Ovary (tissue), 9 donors: ENCODE results near the gene ENTHD1. TPM values are rescaled to one million over a fixed set of nuclear protein-coding genes. Genes with fewer than 3 reads are reported as not detected.
"Not testable (repeated sequence)": the region's sequence is repeated elsewhere in the genome, so short reads cannot be mapped to it uniquely, and the experiment has no call there.

Experiments used
- DNase-seq, 5 donors: peaks; one replicate each; pipeline ENCODE4 v3.0.0-alpha.2; 2019 to 2020
- H3K27ac ChIP-seq, 2 donors: fragments of 200-600 bp; one replicate each; pipeline versions ENCODE4 v1.5.1 to v1.8.0; 2019 to 2022
- H3K27me3 ChIP-seq: fragments of 200-600 bp; one replicate; pipeline ENCODE4 v1.8.0; 2022
- H3K36me3 ChIP-seq: fragments of 200-600 bp; sonication (generic); one replicate; pipeline ENCODE4 v1.5.1; 2019
- H3K4me1 ChIP-seq: one replicate; pipeline ENCODE4 v1.8.1; 2013; ENCODE audit warnings: mild to moderate bottlenecking, moderate library complexity; ENCODE audit not compliant: insufficient read depth
- H3K4me3 ChIP-seq: fragments of 200-600 bp; sonication (generic); one replicate; pipeline ENCODE4 v1.5.1; 2017
- H3K9me3 ChIP-seq, 2 donors: fragments of 200-600 bp in 1 of 2; sonication (generic) in 1 of 2; one replicate each; pipeline versions ENCODE4 v1.5.1 to v1.8.1; 2013 to 2019; ENCODE audit warnings: mild to moderate bottlenecking in 1 of 2, moderate library complexity in 1 of 2
- CTCF ChIP-seq, 3 donors: fragments of 450-650 bp in 2 of 3; fragments of 200-600 bp in 1 of 3; IDR thresholded peaks; one replicate each; pipeline versions ENCODE4 v1.5.1 to v1.8.0; 2016 to 2022; ENCODE audit warnings: antibody characterized with exemption in 3 of 3, mild to moderate bottlenecking in 1 of 3
- EP300 ChIP-seq: sonication (generic); formaldehyde crosslinking; IDR thresholded peaks from one replicate; pipeline ENCODE4 v1.6.1; 2017; ENCODE audit warnings: antibody characterized with exemption
- POLR2A ChIP-seq: fragments of 450-650 bp; IDR thresholded peaks from one replicate; pipeline ENCODE4 v1.6.1; 2017; ENCODE audit warnings: antibody characterized with exemption, mild to moderate bottlenecking, moderate library complexity
- WGBS, 3 donors: extraction: QIAGEN DNeasy Blood & Tissue Kit in 1 of 3; methylation state at CpG; one replicate each; pipeline versions ENCODE4 v1.1.5 to v1.1.7; 2013 to 2017; 5-methylcytosine and 5-hydroxymethylcytosine counted together
- intact Hi-C, 4 donors: fragments of 100-400 bp; cut with DNase I; formaldehyde crosslinking; loops; one replicate each; pipeline versions ENCODE4 v1.11.0 to v1.15.1; 2022 to 2023
- polyA plus RNA-seq, 2 donors: library from polyadenylated mRNA; stranded (reverse); fragments of 200-250 nt in 1 of 2; fragments of 350-450 nt in 1 of 2; fragmentation: Illumina TruSeq in 1 of 2; extraction: RNeasy Lipid Tissue Mini Kit (QIAGEN cat#74804) in 1 of 2; gene quantifications; one replicate each; pipeline ENCODE4 v1.2.3, GENCODE V29; 2013 to 2014
- total RNA-seq, 7 donors: library from RNA; depleted of rRNA in 2 of 7; stranded (reverse); fragments of >200 nt in 2 of 7; fragmentation: NEBNext Ultra II Directional in 3 of 7; extraction: Animal tissue kit (Norgen Biotek cat#: 25700) in 3 of 7; gene quantifications; one replicate each; pipeline versions ENCODE4 v1.1.0 to v1.2.4, GENCODE V29; 2016 to 2023
- donor health status: DM: no; HTN: no; CAD: no; lungs with moderate emphysema.
- donor health status: DM: no; HTN: no; CAD: no.
- donor health status: Bipolar disorder and iron deficiency.
- donor health status: DM: yes; HTN: yes; CAD: no.
- donor health status: DM: no; HTN: no; CAD: no.
- donor health status: DM: yes; HTN: yes; CAD: no.

ENTHD1 gene
- total and polyA plus RNA-seq, 9 donors = 0.23 TPM; not detected in 8

- Histone ChIP-seq H3K4me3 (no peak overlapping the region), H3K27ac (no peak overlapping the region), H3K9me3 (no peaks in the 10 kb centered on the region), H3K27me3 (no peaks in the 10 kb centered on the region), H3K36me3 (no peaks in the 10 kb centered on the region), H3K4me1 (no peaks in the 10 kb centered on the region)
- no peak for DNase-seq
- intact Hi-C loops = no loop called here
- no peak for TF ChIP-seq CTCF (IDR thresholded peaks at IDR 0.05)
- no peak for TF ChIP-seq POLR2A
- TF ChIP-seq EP300 = no peak
- 81 to 85% (median 84%) methylated on average over 9 of the region's 9 CpGs for WGBS, 3 donors
Observed at GRCh38 chr22:39907605-39908097, 14.1 kb upstream of the ENTHD1 start.

GRCh38 chr22:39907047-39907446 is 13.5 kb upstream of the ENTHD1 start:
- TF ChIP-seq EP300 = no peak
- no peak for TF ChIP-seq CTCF (IDR thresholded peaks at IDR 0.05)
- TF ChIP-seq POLR2A = no peak
- Histone ChIP-seq H3K36me3 (no peaks in the 10 kb centered on the region), H3K27ac (no peak overlapping the region), H3K27me3 (no peaks in the 10 kb centered on the region), H3K4me3 (no peak overlapping the region), H3K9me3 (no peaks in the 10 kb centered on the region), H3K4me1 (no peaks in the 10 kb centered on the region)
- WGBS, 3 donors = 85 to 87% (median 86%) methylated on average over 6 of the region's 6 CpGs
- no peak for DNase-seq
- intact Hi-C loops = no loop called here

GRCh38 chr22:39906207-39906606 is 12.6 kb upstream of the ENTHD1 start:
- Histone ChIP-seq H3K36me3 (no peaks in the 10 kb centered on the region), H3K27me3 (no peaks in the 10 kb centered on the region), H3K4me1 (no peaks in the 10 kb centered on the region), H3K9me3 (no peaks in the 10 kb centered on the region), H3K27ac (no peak overlapping the region), H3K4me3 (no peak overlapping the region)
- TF ChIP-seq POLR2A (no peak), CTCF (IDR thresholded peaks at IDR 0.05) (no peak), EP300 (no peak)
- intact Hi-C loops = no loop called here
- no peak for DNase-seq
- whole genome bisulfite sequencing, 3 donors = 76 to 79% (median 78%) methylated on average over 3 of the region's 3 CpGs

GRCh38 chr22:39905687-39906086 is 12.1 kb upstream of the ENTHD1 start:
- Histone ChIP-seq H3K27me3 (no peaks in the 10 kb centered on the region), H3K4me1 (no peaks in the 10 kb centered on the region), H3K9me3 (no peaks in the 10 kb centered on the region), H3K27ac (no peak overlapping the region), H3K4me3 (no peak overlapping the region), H3K36me3 (no peaks in the 10 kb centered on the region)
- no peak for DNase-seq
- intact Hi-C loops = no loop called here
- TF ChIP-seq POLR2A (no peak), CTCF (IDR thresholded peaks at IDR 0.05) (no peak), EP300 (no peak)
- 84 to 87% (median 86%) methylated on average over 3 of the region's 3 CpGs for WGBS, 3 donors

- DNase-seq = no peak
- Histone ChIP-seq H3K4me3 (no peak overlapping the region), H3K36me3 (no peaks in the 10 kb centered on the region), H3K27me3 (no peaks in the 10 kb centered on the region), H3K4me1 (no peaks in the 10 kb centered on the region), H3K27ac (no peak overlapping the region), H3K9me3 (no peaks in the 10 kb centered on the region)
- 82 to 85% (median 84%) methylated on average over 4 of the region's 4 CpGs for WGBS, 3 donors
- intact Hi-C loops = no loop called here
- no peak for TF ChIP-seq CTCF (IDR thresholded peaks at IDR 0.05)
- no peak for TF ChIP-seq POLR2A
- no peak for TF ChIP-seq EP300
Observed at GRCh38 chr22:39904862-39905261, 11.3 kb upstream of the ENTHD1 start.

- H3K4me3 ChIP-seq, H3K36me3 ChIP-seq, H3K27me3 ChIP-seq, H3K27ac ChIP-seq, intact Hi-C loops, H3K9me3 ChIP-seq, DNase-seq, H3K4me1 ChIP-seq: not testable (repeated sequence)
- 85 to 90% (median 85%) methylated on average over 10 of the region's 10 CpGs for WGBS, 3 donors
Observed at GRCh38 chr22:39904024-39904423, 10.5 kb upstream of the ENTHD1 start.
